Measurements from ENCODE around the gene FLYWCH1.

The FLYWCH1 gene

GRCh38 chr16:2987286-2987685 lies 75.6 kb downstream of the FLYWCH1 start:
- no peak for DNase-seq

DNA sequence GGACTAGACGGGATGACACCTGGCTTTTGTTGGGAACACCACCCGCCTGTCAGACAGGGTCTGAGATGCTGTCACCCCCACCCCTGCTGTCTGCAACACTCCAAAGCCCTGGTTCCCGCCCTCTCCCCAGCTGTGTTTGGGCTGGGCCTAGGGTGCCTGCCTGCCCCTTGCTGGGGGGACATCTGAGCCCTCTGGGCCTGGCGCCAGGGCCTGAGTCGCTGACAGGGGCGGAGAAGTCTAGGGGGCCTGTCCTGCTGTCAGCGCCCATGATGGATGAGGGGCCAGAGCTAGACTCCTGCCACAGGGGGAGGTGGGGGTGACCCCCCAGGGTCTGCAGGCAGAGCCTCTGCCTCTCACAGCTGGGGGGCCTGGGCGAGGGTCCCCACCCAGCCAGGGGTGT lies 76.1 kb downstream of the FLYWCH1 start:
- no peak for DNase-seq

DNA sequence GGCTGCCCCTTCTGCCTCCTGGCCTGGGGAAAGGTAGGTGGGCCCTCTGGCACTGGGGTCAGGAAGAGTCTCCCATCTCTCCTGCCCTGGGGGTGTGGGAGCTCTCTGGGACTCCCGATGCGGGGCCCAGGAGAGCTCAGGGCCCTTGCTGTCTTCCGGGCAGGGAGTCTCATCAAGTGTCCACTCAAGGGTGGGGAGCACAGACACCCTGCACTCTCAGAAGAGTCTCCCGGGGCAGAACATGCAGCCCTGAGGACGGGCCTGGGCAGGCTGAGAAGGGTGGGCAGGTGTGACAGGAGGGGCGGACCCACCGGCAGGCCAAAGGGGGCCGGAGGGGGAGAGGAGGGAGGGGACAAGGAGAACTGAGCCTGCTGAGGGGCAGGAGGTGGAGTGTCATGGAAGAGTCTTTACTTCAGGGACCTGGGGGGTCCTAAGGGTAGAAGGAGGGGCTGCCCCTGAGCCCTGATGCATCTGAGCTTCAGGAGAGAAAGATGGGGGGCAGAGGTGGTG lies 76.9 kb downstream of the FLYWCH1 start:
- DNase-seq, result no peak

GRCh38 chr16:2990891-2991290 lies 79.2 kb downstream of the FLYWCH1 start:
- no peak for DNase-seq

DNA sequence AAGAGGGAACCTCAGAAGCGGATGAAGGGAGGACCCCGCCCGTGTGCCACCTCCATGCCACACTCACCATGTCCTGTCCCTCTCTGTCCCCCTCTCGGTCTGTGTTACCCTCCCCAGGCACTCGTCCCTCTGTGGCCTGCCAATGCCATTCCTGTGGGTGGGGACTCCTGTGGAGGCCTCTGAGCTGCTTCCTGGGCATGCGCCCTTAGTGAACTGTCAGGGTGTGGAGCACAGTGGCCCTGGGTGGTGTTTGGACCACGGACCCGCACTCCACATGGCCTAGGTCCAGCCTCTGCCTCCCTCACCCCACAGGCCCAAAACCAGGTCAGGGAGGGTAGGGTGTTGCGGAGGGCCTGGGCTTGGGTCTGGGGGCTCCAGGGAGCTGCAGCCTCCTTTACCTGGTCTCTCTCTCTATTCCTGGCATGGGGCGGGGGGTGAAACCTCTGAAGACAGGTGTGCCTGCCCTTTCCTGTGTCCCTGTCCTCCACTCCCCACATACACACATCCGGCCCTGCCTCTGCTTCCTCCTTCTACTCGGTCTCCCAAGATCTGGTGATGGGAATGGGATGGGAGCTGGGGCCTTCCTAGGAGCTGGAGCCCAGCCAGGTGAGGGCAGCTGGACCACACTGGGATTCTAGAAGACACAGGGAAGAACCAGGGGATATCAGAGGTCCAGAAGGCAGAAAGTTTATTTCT lies 80.0 kb downstream of the FLYWCH1 start:
- DNase-seq, result no peak

- DNase-seq, result no peak
Measured at GRCh38 chr16:2992383-2993081, 80.8 kb downstream of the FLYWCH1 start.

DNA sequence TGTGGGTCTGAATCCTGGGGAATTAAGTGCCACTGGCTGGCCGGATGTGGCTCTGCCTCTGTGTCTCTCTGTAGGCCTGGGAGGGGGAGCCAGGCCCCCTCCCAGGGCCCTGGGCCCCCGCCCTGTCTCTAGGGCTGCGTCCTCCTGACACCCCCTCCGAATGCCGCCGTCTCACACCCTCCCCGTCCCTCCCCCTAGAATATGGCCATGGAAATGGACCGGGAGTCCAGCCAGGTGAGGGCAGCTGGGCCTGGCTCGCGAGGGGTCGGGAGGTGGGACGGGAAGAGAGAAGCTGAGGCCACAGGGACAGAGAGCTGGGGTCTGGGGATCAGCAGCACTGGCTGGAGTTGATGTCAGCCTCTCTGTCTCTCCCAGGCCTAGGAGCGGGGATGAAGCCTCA lies 84.6 kb downstream of the FLYWCH1 start:
- no peak for DNase-seq

GRCh38 chr16:2999929-3000328 lies 88.2 kb downstream of the FLYWCH1 start:
- DNase-seq, result no peak

DNA sequence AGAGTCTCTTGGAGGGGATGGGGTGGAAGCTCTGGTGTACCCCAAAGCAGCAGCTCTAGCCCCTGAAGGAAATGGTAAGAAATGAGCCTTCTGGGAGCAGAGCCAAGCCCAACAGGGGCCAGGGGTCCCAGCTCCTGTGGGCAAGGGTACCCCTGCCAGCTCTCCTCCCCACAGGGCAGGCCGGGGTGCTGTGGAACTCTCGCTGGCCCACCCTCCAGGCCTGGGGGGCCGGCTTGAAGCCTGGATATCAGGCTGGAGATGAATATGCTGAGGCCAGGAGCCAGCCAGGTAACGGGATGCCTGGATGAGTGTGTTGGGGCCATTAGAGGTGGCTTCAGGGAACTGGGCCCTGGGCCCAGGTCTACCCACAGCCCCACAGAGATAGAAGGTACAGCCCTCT lies 88.8 kb downstream of the FLYWCH1 start:
- no peak for DNase-seq

Measured in CD4-positive, alpha-beta T cell treated with Interleukin-6 for 4 hours (primary cell).